Keratinocyte (primary cell): ENCODE measurements around the gene KCTD14. TPM values are rescaled to one million over a fixed set of nuclear protein-coding genes. Genes with fewer than 3 reads are reported as not detected.

ENCODE experiments used
- DNase-seq: peaks from one replicate; pipeline ENCODE4 v3.0.0-alpha.2; 2011; ENCODE audit warnings: low read depth, missing footprints, low spot score
- FAIRE-seq: peaks from 2 replicates; lab custom pipeline; 2011; peaks lifted over from hg19 to GRCh38; lab: Jason Lieb, UNC
- H2AFZ ChIP-seq: 2 replicates; pipeline ENCODE4 v1.6.0; 2012; ENCODE audit warnings: low read length, control low read depth, inconsistent platforms; ENCODE audit not compliant: control insufficient read depth
- H3K27ac ChIP-seq: 2 replicates; pipeline ENCODE4 v1.5.1; 2011; ENCODE audit warnings: low read length; ENCODE audit not compliant: control insufficient read depth, insufficient read depth
- H3K27me3 ChIP-seq: 3 replicates; pipeline ENCODE4 v1.6.0; 2011; ENCODE audit warnings: low read length; ENCODE audit not compliant: control insufficient read depth, insufficient read depth; ENCODE audit errors: extremely low read depth
- H3K36me3 ChIP-seq, 2 experiments: 2 replicates in 1 of 2; 3 replicates in 1 of 2; pipeline ENCODE4 v1.5.1; 2011; ENCODE audit warnings: low read length in 2 of 2, mild to moderate bottlenecking in 1 of 2; ENCODE audit not compliant: control insufficient read depth in 2 of 2, insufficient read depth in 2 of 2; ENCODE audit errors: extremely low read depth in 1 of 2
- H3K4me1 ChIP-seq: 3 replicates; pipeline ENCODE4 v1.5.1; 2011; ENCODE audit warnings: low read length; ENCODE audit not compliant: control insufficient read depth, insufficient read depth; ENCODE audit errors: extremely low read depth
- H3K4me2 ChIP-seq: 3 replicates; pipeline ENCODE4 v1.6.0; 2011; ENCODE audit warnings: low read depth, low read length; ENCODE audit not compliant: control insufficient read depth, insufficient read depth; ENCODE audit errors: extremely low read depth
- H3K4me3 ChIP-seq, 3 experiments: fragments of 200-600 bp in 1 of 3; sonication (generic) in 1 of 3; 2 replicates in 2 of 3; 3 replicates in 1 of 3; pipeline ENCODE4 v1.5.1; 2011 to 2016; ENCODE audit warnings: low read length in 3 of 3, mild to moderate bottlenecking in 3 of 3, control low read depth in 2 of 3, inconsistent platforms in 1 of 3, low read depth in 1 of 3, mixed read lengths in 1 of 3, mixed run types in 1 of 3, moderate library complexity in 1 of 3; ENCODE audit not compliant: control insufficient read depth in 2 of 3, insufficient read depth in 2 of 3; ENCODE audit errors: extremely low read depth in 1 of 3
- H3K79me2 ChIP-seq: 2 replicates; pipeline ENCODE4 v1.6.0; 2012; ENCODE audit warnings: low read length; ENCODE audit not compliant: control insufficient read depth, insufficient read depth
- H3K9ac ChIP-seq: 3 replicates; pipeline ENCODE4 v1.6.0; 2011; ENCODE audit warnings: low read length; ENCODE audit not compliant: control insufficient read depth, insufficient read depth; ENCODE audit errors: extremely low read depth
- H3K9me1 ChIP-seq: 3 replicates; pipeline ENCODE4 v1.6.0; 2011; ENCODE audit warnings: low read length; ENCODE audit not compliant: control insufficient read depth, insufficient read depth; ENCODE audit errors: extremely low read depth
- H3K9me3 ChIP-seq: 2 replicates; pipeline ENCODE4 v1.5.1; 2012; ENCODE audit warnings: low read depth, low read length; ENCODE audit not compliant: control insufficient read depth
- H4K20me1 ChIP-seq: 3 replicates; pipeline ENCODE4 v1.6.0; 2011; ENCODE audit warnings: low read length; ENCODE audit not compliant: control insufficient read depth, insufficient read depth; ENCODE audit errors: extremely low read depth
- EZH2 ChIP-seq: IDR thresholded peaks from one replicate; pipeline ENCODE4 v1.6.1; 2012; ENCODE audit warnings: inconsistent platforms, mild to moderate bottlenecking, low read length, moderate library complexity
- dilution Hi-C: fragments of 300-500 bp; cut with MboI; formaldehyde crosslinking; loops from one replicate; pipeline ENCODE4 v1.7.0; 2020; ENCODE audit warnings: low sequenced_read_pairs; ENCODE audit not compliant: extremely low pct_ligation_motif_present
- polyA plus RNA-seq, 5 experiments: library from polyadenylated mRNA; depleted of rRNA in 3 of 5; stranded (reverse) in 3 of 5; stranded (forward) in 1 of 5; unstranded in 1 of 5; fragments of >200 nt; gene quantifications; 1 replicate in 1 of 5; 2 replicates in 3 of 5; 3 replicates in 1 of 5; pipeline versions ENCODE4 v1.2.1 to v1.2.3, GENCODE V29; 2011 to 2012; ENCODE audit warnings: missing spikeins in 2 of 5, low read depth in 1 of 5, low replicate concordance in 1 of 5
- TF ChIP-seq, protein P1 (sequence below), 3 experiments: IDR thresholded peaks in 1 of 3; conservative IDR thresholded peaks in 1 of 3; optimal IDR thresholded peaks in 1 of 3; 2 replicates in 2 of 3; 3 replicates in 1 of 3; pipeline versions ENCODE3 to v1.5.1; 2011; ENCODE audit warnings: low read length in 3 of 3, mild to moderate bottlenecking in 3 of 3, moderate library complexity in 2 of 3, control low read depth in 1 of 3, inconsistent platforms in 1 of 3; ENCODE audit not compliant: insufficient read depth in 2 of 3; ENCODE audit errors: extremely low read depth in 1 of 3

The KCTD14 gene
- polyA plus RNA-seq, 1 donor (not counting 4 experiments of a cell fraction or from before 2014, with no cell fraction given) = 2.1 TPM

DNA sequence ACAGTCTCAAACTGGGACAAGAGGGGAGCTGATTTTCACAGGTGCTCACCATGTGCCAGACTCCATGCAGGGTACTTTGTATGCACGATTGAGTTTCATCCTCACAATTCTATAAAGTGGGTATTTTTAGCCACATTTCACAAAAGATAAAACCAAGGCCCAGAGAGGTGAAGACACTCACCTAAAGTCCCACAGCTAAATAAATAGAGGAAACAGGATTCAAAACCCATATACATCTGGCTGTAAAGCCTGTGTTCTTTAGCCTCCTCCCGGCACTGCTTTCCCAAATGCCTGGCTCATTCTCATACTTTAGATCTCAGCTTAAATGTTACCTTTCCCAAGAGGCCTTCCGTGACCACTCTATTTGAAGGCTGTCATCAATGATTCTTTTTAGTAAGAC is 13.2 kb upstream of the KCTD14 start:
- Histone ChIP-seq H3K36me3 (no peaks in the 10 kb centered on the region), H3K27ac (no peak overlapping the region), H3K4me1 (peaks cover 19% of the 10 kb centered on the region), H3K9ac (no peak overlapping the region), H3K4me3 (no peak overlapping the region), H4K20me1 (no peaks in the 10 kb centered on the region), H2AFZ (no peak overlapping the region), H3K9me3 (no peaks in the 10 kb centered on the region), H3K79me2 (no peaks in the 10 kb centered on the region), H3K27me3 (no peaks in the 10 kb centered on the region), H3K4me2 (no peak overlapping the region), H3K9me1 (no peaks in the 10 kb centered on the region)
- dilution Hi-C loops = no loop called here
- no peak for TF ChIP-seq EZH2
- TF ChIP-seq, protein P1, sequence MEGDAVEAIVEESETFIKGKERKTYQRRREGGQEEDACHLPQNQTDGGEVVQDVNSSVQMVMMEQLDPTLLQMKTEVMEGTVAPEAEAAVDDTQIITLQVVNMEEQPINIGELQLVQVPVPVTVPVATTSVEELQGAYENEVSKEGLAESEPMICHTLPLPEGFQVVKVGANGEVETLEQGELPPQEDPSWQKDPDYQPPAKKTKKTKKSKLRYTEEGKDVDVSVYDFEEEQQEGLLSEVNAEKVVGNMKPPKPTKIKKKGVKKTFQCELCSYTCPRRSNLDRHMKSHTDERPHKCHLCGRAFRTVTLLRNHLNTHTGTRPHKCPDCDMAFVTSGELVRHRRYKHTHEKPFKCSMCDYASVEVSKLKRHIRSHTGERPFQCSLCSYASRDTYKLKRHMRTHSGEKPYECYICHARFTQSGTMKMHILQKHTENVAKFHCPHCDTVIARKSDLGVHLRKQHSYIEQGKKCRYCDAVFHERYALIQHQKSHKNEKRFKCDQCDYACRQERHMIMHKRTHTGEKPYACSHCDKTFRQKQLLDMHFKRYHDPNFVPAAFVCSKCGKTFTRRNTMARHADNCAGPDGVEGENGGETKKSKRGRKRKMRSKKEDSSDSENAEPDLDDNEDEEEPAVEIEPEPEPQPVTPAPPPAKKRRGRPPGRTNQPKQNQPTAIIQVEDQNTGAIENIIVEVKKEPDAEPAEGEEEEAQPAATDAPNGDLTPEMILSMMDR (optimal IDR thresholded peaks at IDR 0.05 in 1 of 3, IDR thresholded peaks at IDR 0.05 in 1 of 3, conservative IDR thresholded peaks at IDR 0.05 in 1 of 3; ENCODE audit: extremely low read depth in 1 of 3, insufficient read depth in 2 of 3, low read length in 3 of 3) = no peak
- FAIRE-seq (no peak), DNase-seq (no peak)

DNA sequence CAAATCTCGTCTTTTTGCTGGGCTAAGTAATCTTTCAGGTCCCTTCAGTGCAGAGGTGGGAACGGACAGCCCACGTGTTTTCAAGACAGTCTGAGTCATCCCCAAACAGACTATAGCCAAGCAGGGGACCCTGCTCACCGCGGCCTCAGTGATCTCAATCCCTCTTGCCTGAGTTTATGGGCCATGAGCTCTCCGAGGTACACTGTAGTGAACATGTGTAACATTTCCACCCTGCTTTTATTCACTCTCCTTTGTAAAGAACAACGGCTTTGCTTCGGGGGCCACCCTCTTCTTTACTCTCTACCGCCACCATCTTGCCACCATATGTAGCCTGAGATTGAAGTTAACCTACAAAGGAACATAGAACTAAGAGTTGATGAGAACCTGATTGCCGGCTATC is 11.5 kb upstream of the KCTD14 start:
- dilution Hi-C loops = no loop called here
- no peaks in the 10 kb centered on the region for H4K20me1 ChIP-seq
- no peak for TF ChIP-seq EZH2
- TF ChIP-seq, protein P1 (optimal IDR thresholded peaks at IDR 0.05 in 1 of 3, IDR thresholded peaks at IDR 0.05 in 1 of 3, conservative IDR thresholded peaks at IDR 0.05 in 1 of 3; ENCODE audit: extremely low read depth in 1 of 3, insufficient read depth in 2 of 3, low read length in 3 of 3) = no peak
- no peaks in the 10 kb centered on the region for H3K79me2 ChIP-seq
- H3K27me3 ChIP-seq = no peaks in the 10 kb centered on the region
- H3K27ac ChIP-seq = no peak overlapping the region
- H3K9me3 ChIP-seq = no peaks in the 10 kb centered on the region
- H2AFZ ChIP-seq = no peak overlapping the region
- no peak overlapping the region for H3K4me2 ChIP-seq
- no peaks in the 10 kb centered on the region for H3K9me1 ChIP-seq
- H3K4me3 ChIP-seq = no peak overlapping the region
- FAIRE-seq (no peak), DNase-seq (no peak)
- H3K36me3 ChIP-seq = no peaks in the 10 kb centered on the region
- H3K9ac ChIP-seq = no peak overlapping the region
- peaks cover 8% of the 10 kb centered on the region for H3K4me1 ChIP-seq
